Fibroblast of skin of left biceps (primary cell): ENCODE results near the gene KRTAP10-11.

Experiments
- DNase-seq, 2 experiments: peaks; one replicate each; pipeline ENCODE4 v3.0.0-alpha.2; 2013; ENCODE audit warnings: low read depth in 2 of 2

The KRTAP10-11 gene

DNA sequence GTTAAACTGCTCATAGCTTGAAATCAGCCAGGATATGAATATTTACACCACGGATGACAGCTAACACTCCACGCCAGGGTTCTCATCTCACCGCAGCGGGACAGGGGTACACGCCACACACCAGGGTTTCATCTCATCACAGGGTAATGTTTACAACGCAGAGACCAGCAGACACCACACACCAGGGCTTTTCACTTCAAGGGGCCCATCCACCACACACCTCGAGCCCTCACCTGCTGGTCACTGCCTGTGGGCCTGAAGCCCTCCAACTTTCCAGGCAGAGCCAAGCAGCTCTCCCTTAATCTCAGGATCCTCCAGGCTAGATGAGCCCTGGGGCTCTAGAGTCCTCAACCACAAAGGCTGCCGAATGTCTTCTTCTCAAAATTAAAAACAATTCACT is 49.4 kb downstream of the KRTAP10-11 start:
- DNase-seq, result no peak

DNA sequence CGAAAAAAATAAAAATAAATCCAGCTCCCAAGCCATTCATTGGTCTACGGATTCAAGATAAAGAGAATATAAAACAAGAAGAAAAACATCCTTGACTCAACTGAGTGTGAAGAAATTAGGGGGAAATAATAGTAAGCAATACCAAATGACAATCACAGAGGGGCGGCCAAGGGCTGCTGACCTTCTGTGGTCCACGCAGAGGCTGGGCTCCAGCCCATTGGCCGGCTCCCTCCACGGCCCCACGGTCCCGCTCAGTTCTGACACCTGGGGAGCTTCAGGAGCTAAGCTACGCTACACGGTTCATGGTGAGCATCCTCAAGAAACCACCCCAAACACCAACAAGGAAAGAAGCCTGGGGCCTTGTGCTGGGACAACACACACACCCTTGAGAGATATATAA is 50.4 kb downstream of the KRTAP10-11 start:
- no peak for DNase-seq
